Stomach (tissue), 4 donors: ENCODE results near the gene GPC2.

Experiments used
- CTCF ChIP-seq, 7 experiments: fragments of 450-650 bp in 4 of 7; fragments of 200-600 bp in 3 of 7; sonication (generic) in 3 of 7; IDR thresholded peaks; one replicate each; pipeline ENCODE4 v1.5.1; 2016 to 2019; ENCODE audit warnings: antibody characterized with exemption in 7 of 7, control low read depth in 2 of 7, mild to moderate bottlenecking in 1 of 7
- EP300 ChIP-seq: sonication (generic); formaldehyde crosslinking; IDR thresholded peaks from one replicate; pipeline ENCODE4 v1.6.1; 2017; ENCODE audit warnings: antibody characterized with exemption
- POLR2A ChIP-seq, 4 donors: fragments of 450-650 bp; IDR thresholded peaks; one replicate each; pipeline ENCODE4 v1.6.1; 2016; ENCODE audit warnings: antibody characterized with exemption in 4 of 4, control low read depth in 2 of 4, mild to moderate bottlenecking in 1 of 4, moderate library complexity in 1 of 4
- POLR2AphosphoS5 ChIP-seq, 3 donors: sonication (generic); formaldehyde crosslinking; IDR thresholded peaks; one replicate each; pipeline ENCODE4 v1.6.1; 2016; ENCODE audit warnings: antibody characterized with exemption in 3 of 3

GRCh38 chr7:100152404-100152803, 24.8 kb downstream of the GPC2 start:
- TF ChIP-seq POLR2AphosphoS5 (IDR thresholded peaks at IDR 0.05) = no peak
- no peak for TF ChIP-seq POLR2A (IDR thresholded peaks at IDR 0.05)
- TF ChIP-seq CTCF (IDR thresholded peaks at IDR 0.05) = no peak
- TF ChIP-seq EP300 = no peak
